NOMO-1 (cell line): ENCODE data around the gene SERPINB6.
"Not testable (repeated sequence)": the region's sequence is repeated elsewhere in the genome, so short reads cannot be mapped to it uniquely, and the experiment has no call there.

ENCODE experiments used
- DNase-seq, 2 experiments: peaks; one replicate each; lab custom pipeline; 2025; ENCODE audit not compliant: unreplicated experiment in 2 of 2; lab: John Stamatoyannopoulos, UW

Gene SERPINB6

DNA sequence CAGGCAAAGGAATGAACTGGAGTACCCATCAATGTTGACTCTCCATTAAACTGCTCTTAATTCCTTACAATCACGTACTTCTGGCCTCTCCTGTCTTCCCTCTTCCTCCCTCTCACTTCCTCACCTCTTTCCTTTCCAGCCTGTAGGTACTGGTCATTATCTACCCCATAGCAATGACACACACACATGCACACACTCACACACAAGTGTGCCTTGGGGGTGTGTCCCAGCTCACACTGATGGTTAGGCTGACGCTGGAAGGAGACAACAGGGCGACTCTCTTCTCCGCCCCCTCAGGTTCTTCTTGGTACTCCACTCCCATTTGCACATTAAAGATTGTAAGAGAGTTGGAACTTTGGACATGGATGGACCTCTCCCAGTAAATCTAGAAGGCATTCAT, 54.3 kb downstream of the SERPINB6 start:
- DNase-seq = no peak

DNA sequence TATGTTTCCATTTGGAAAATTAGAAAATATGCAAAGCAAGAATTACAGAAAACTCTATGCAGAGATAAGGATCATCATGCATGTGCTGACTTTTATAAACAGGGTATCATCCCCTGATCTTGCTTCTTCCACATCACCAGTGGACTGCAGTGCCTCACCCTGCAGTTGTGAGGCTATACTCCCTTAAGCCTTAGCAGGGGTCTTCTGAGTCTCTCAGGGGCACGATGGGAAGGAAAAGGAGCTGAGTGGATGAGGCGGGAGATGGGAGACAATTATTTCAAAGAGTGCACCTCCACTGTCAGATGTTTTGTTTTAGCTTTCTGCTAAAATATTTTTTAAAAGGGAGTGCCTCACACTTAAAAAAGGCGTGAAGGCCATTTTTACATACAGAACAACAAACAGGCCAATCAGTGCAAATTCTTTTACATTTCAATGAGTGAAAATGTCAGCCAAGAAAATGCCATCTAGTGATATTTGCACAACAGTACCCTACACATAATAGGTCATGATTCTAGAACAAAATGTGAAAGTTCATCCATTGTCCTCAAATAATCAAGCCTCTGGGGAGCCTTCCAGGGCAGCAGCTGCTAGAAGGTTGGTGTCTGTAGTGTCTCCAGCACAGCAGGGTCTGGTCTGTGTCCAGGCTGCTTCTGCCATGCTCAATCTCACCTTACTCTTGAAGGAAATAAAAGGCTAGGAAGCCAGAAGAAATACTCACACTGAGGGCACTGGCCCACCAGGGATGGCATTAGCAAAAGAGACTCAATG, 55.0 kb downstream of the SERPINB6 start:
- no peak for DNase-seq

DNA sequence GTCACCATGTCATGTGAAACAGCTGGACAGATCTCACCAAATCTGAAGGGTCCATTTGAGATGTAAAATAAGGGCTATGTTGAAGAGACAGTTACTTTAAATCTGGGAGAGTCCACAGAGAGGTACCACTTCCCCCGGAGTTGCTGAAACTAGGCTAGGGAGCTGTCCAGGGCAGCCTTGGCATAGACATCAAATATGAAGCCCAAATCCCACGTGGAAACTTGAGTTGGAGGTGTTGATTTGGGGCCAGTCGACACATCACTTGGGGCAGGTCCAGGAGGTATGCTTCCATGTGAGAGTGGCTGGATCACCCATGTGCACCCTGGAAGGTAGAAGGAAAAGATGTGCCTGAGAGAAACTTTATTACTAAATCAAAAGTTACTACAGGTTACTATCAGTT, 56.2 kb downstream of the SERPINB6 start:
- no peak for DNase-seq

DNA sequence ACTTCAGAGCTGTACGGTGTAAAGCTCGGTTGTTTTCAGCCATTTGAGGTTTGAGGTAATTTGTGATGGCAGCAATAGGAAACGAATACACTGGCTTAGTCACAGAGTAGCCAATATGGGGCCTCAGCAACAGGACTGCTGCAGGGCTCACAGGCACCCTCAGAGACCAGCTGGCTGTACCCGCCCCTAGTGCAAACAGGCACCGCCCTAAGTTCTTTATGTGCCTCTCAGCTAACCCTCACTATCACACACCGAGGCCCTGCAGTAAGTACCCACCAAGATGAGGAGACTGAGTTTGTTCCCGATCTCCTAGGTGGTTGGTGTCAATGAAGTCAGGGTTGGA, 57.1 kb downstream of the SERPINB6 start:
- DNase-seq = peak; percentile 23 to 24

DNA sequence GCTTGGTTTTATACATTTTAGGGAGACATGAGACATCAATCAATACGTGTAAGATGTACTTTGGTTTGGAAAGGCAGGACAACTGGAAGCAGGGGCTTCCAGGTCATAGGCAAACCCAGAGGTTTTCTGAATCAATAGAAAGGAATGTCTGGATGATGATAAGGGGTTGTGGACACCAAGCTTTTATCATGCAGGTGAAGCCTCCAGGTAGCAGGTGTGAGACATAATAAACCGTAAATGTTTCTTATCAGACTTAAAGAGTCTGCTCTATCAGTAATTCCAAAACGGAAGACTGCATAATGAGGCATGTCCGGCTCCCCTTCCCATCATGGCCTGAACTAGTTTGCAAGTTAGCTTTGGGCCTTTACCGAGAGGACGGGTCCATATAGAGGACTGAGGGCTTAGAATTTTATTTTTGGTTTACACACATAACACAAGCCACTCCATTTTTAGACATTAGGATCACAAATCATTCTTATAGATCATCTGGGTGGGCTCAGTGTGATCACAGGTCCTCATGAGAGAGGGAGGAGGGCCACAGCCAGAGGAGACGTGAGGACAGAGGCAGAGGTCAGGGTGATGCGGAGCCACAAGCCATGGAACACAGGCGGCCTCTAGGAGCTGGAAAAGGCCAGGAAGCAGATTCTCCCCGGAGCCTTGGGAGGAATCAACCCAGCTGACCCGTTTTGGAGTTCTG, 57.6 kb downstream of the SERPINB6 start:
- DNase-seq = no peak

DNA sequence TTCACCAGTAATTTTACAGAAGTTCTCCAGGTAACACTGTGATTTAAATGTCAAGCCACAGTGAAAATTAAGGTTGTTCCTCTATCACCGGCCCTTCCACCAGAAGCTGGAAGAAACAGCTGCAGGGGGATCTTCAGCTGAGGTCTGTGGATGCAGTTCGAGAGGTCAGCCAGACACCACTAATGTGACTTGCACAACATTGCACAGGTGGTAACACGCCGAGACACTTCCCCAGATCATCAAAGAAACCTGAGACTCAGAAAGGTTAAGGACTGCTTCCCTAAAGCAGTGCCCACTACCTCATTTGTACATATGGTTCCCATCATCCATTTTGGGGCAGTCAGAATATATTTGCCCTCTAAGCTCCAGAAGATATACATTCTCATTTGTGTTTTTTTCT, 60.2 kb downstream of the SERPINB6 start:
- DNase-seq = peak; percentile 11 to 68

DNA sequence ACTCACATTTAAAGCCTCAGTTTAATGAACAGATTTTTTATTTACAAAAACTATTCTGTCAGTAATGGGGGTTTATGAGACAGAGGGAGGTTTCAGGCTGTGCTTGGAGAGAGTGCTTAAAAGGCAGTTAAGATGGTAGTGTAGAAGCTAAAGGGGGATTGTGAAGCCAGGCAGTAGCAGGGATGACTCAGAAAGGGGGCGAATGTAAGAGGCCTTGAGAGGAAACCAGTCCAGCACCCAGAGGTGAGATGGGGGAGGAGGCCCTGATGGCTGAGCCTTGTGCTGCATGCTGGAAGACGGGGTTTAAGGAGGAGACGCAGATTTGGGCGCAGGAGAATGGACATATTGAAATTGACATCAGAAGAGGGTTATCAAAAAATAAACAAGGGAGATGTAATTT, 61.6 kb downstream of the SERPINB6 start:
- DNase-seq = no peak

DNA sequence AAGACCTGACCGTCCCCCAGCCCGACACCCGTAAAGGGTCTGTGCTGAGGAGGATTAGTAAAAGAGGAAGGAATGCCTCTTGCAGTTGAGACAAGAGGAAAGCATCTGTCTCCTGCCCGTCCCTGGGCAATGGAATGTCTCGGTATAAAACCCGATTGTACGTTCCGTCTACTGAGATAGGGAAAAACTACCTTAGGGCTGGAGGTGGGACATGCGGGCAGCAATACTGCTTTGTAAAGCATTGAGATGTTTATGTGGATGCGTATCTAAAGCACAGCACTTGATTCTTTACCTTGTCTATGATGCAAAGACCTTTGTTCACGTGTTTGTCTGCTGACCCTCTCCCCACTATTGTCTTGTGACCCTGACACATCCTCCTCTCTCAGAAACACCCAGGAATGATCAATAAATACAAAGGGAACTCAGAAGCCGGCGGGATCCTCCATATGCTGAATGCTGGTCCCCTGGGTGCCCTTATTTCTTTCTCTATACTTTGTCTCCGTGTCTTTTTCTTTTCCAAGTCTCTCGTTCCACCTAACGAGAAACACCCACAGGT, 62.2 kb downstream of the SERPINB6 start:
- DNase-seq = not testable (repeated sequence)

DNA sequence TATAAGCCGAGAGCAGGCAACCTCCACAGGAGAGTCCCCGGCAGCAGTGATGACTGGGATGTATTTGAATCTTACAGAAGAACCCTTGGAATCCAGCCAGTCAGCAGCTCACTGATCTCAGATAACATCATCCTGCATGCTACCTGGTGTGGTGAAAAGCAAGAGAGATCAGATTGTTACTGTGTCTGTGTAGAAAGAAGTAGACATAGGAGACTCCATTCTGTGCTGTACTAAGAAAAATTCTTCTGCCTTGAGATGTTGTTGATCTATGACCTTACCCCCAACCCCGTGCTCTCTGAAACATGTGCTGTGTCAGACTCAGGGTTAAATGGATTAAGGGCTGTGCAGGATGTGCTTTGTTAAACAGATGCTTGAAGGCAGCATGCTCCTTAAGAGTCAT, 62.9 kb downstream of the SERPINB6 start:
- not testable (repeated sequence) for DNase-seq

DNA sequence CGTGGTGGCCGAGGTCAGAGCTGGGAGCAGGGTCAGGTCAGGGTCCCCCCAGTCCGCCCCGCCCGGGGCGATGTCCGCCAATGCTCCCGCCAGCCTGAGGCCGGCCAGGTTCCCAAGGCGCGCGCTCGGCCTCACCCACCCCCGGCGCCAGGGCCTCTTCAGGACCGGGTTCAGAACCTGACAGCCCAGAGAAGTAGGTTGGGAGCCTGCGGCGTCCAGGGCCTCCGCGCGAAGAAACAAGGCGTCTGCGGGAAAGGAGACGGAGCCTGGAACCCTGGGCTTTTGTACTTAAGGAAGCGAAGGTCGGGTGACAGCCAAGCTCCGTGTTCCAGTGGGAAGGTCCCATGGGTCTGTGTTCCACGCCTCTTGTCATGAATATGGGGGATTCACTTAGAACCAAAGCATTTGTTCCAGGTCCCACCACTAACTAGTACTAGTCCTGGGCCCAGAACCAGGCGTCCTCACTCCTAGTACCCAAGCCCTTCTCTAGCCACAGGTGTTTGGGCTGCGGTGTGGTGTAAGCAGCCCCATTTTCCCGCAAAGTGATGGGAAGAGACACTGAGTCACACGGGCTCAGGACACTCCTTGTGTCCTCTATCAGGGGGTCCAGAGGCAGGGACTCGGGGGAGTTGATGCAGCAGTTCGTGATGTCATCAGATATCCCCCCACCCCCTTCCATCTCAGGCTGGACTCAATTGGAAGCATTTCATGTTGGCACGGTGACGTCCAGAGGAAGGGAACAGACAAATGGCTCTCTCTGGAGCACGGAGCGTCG, 67.8 kb downstream of the SERPINB6 start:
- DNase-seq = not testable (repeated sequence)

DNA sequence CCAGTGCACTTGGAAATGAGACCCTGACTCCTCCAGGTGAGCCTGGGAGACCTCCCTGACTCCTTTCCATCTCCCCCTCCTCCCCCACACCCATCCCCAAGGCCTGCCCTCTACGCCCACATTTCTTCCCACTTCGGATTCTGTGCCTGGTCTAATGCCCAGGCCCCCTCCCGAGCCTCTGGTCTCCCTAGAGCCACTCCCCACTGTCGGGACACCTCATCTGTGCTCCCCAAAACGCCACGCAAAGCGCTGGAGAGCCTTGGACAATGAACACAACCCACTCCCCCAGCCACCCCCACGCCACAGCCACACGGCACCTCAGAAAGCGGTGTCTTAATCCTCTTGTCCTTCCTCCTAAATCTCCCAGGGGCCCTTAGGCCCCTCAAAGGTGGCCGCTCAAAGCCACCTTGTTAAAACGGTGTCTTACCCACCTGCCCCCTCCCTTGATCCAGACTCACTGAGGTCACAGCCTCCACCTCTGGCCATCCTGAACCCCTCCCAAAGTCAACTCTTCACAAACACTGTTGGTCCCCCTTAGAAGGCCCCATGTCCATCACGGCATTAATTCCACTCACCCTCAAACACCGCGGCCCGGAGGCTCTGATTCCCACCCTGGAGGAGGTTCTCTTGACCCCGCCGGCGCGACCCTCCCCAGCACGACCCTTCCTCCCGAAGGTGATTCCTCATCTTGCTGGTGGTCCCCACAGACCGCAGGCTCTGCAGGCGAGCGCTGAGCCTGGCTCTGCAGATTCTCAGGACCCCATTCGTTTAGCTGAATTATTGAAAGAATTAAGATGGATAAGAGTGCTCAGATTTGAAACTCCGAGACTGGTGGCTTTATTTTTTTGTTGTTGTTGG, 69.5 kb downstream of the SERPINB6 start:
- DNase-seq = not testable (repeated sequence)

DNA sequence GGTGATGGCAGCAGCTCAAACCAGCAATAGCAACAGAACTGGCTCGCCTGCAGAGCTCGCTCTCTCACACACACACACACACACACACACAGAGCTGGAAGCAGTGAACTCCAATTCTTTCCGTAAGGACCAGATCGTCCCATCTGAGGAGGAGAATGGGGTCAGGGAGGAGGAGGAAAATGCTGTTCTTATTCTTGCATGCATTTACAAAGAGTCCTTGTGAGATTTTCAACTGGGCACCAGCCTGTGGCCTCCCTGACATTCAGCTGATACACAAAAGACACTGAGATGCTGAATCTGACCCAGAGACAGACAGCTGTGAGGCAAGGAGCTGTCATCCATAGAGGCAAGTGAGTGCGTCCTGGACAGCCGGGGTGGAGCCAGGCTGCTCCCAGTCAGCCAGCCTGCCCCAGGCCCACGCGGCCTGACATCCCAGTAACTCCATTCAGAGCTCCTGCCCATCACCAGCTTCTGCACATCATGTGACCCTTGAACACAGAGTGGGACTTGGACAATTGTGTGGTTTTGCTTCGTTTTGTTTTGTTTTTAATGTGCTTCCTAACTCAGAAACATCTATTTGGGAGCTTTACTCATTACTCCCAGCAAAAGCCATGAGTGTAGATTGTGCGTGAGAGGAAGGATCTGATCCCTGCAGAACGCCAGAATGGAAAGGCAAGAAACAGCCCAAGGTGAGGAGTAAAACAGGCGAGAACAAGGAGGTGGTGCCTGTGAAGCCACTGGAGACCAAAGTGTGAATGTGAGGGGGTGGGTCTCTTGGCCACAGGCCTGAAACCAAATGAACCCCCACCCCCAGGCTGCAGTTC, 70.3 kb downstream of the SERPINB6 start:
- no peak for DNase-seq

DNA sequence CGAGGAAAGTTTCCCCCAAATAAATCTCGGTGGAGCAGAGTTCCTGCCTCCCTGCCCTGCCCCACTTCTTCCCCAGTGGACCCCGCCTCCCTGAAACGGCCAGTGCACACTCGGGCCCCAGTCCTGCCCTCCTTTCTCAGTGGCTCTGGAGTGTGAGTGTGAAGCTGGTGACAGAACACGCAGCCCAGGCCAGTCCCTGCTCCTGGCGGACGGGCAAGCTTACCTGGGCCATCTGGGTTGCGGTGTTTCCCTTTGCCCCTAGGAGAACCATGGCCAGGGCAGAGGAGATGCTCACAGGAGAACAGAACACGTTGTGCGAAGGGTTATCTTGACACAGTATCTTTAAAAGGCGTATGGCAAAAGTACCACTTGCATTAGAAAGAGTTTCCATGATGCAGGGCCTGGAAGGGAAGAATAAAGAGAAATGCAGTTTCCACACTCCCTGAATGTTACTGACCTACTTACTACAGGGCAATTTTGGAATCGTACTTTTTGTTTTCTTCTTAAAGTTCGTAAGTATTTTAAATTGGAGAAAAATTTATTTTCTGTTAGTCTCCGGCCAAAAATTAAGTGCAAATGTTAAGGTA, 71.1 kb downstream of the SERPINB6 start:
- DNase-seq = no peak

DNA sequence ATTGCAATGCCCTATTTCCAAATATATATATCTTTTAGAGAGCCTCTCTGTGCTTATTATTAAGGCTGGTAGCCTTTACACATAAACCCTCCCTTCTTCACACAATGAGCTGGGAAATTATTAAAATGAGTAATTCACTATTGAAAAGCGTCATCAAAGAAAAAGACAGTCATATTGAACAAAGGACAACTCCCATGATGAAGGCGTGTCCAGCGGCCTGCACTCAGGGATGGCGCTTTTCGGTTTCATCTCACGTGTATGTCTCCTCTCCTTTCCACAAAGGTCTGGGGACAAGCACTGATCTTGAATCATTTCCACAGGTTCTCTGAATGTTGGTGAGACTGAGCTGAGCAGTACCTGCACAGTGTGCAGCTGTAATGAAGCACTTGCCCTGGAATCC, 71.8 kb downstream of the SERPINB6 start:
- no peak for DNase-seq
